ENCODE results near the gene SGMS2. TPM values are rescaled to one million over a fixed set of nuclear protein-coding genes. Genes with fewer than 3 reads are reported as not detected.
A peak's percentile ranks its signal among the peaks of the same experiment; 100 is the strongest.

Gene SGMS2
- polyA plus RNA-seq, 1 experiment = 22.6 TPM

- CTCF ChIA-PET = interaction anchor here (1.3 kb wide), 1 partner anchor 9 kb away, joined by 3 read pairs; no protein-coding TSS in a partner anchor
- TF ChIP-seq, protein P1, sequence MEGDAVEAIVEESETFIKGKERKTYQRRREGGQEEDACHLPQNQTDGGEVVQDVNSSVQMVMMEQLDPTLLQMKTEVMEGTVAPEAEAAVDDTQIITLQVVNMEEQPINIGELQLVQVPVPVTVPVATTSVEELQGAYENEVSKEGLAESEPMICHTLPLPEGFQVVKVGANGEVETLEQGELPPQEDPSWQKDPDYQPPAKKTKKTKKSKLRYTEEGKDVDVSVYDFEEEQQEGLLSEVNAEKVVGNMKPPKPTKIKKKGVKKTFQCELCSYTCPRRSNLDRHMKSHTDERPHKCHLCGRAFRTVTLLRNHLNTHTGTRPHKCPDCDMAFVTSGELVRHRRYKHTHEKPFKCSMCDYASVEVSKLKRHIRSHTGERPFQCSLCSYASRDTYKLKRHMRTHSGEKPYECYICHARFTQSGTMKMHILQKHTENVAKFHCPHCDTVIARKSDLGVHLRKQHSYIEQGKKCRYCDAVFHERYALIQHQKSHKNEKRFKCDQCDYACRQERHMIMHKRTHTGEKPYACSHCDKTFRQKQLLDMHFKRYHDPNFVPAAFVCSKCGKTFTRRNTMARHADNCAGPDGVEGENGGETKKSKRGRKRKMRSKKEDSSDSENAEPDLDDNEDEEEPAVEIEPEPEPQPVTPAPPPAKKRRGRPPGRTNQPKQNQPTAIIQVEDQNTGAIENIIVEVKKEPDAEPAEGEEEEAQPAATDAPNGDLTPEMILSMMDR (IDR thresholded peaks at IDR 0.05; ENCODE audit: insufficient read depth, low read depth, low read length) = no peak
Observed at GRCh38 chr4:107906458-107907100, 81.8 kb downstream of the SGMS2 start.

DNA sequence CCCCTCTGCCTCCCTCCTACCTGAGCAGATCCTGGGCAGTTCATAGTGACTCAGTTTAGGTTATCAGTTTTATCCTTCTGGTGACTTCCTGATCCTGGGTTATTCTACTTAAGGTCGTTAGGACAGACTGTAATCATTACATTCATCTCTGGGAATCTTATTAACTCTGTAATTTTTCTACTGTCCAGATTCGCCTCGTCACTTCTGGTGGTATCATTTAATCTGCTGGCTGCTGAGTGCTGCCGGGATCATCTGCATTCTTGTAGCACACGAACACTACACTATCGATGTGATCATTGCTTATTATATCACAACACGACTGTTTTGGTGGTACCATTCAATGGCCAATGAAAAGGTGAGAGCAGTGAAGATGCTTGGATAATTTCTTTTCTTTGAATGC is 83.6 kb downstream of the SGMS2 start:
- ChIA-PET CTCF (interaction anchor here (0.8 to 1.5 kb wide), 3 partner anchors 150 to 152 kb away, joined by 4 to 5 read pairs (median 4); no protein-coding TSS in a partner anchor), POLR2A (no interaction called here)
- no peaks in the 10 kb centered on the region for H3K36me3 ChIP-seq (ENCODE audit: control insufficient read depth, insufficient read depth, low read length)
- no peak overlapping the region for H3K4me3 ChIP-seq (ENCODE audit: low read depth, low read length)
- H3K27me3 ChIP-seq (ENCODE audit: control insufficient read depth, insufficient read depth, low read length) = no peaks in the 10 kb centered on the region
- TF ChIP-seq, protein P1 (IDR thresholded peaks at IDR 0.05; ENCODE audit: insufficient read depth, low read depth, low read length) = no peak
- no peak for DNase-seq (ENCODE audit: low read depth)

More at GRCh38 chr4:107906458-107907100, 81.8 kb downstream of the SGMS2 start:
- POLR2A ChIA-PET = no interaction called here
- H3K27me3 ChIP-seq (ENCODE audit: control insufficient read depth, insufficient read depth, low read length) = no peaks in the 10 kb centered on the region
- DNase-seq (ENCODE audit: low read depth) = no peak
- H3K36me3 ChIP-seq (ENCODE audit: control insufficient read depth, insufficient read depth, low read length) = no peaks in the 10 kb centered on the region
- no peak overlapping the region for H3K4me3 ChIP-seq (ENCODE audit: low read depth, low read length)

GRCh38 chr4:107913283-107913899 is 88.7 kb downstream of the SGMS2 start:
- TF ChIP-seq, protein P1 (IDR thresholded peaks at IDR 0.05; ENCODE audit: insufficient read depth, low read depth, low read length) = peak; percentile 60
- H3K27me3 ChIP-seq (ENCODE audit: control insufficient read depth, insufficient read depth, low read length) = no peaks in the 10 kb centered on the region
- DNase-seq (ENCODE audit: low read depth) = peak; percentile 9
- H3K4me3 ChIP-seq (ENCODE audit: low read depth, low read length) = no peak overlapping the region
- ChIA-PET POLR2A (no interaction called here), CTCF (interaction anchor here (0.7 to 3.2 kb wide), 17 partner anchors 11 to 177 kb away, joined by 3 to 34 read pairs (median 3); partner anchors contain the start of gene SGMS2)
- no peaks in the 10 kb centered on the region for H3K36me3 ChIP-seq (ENCODE audit: control insufficient read depth, insufficient read depth, low read length)

DNA sequence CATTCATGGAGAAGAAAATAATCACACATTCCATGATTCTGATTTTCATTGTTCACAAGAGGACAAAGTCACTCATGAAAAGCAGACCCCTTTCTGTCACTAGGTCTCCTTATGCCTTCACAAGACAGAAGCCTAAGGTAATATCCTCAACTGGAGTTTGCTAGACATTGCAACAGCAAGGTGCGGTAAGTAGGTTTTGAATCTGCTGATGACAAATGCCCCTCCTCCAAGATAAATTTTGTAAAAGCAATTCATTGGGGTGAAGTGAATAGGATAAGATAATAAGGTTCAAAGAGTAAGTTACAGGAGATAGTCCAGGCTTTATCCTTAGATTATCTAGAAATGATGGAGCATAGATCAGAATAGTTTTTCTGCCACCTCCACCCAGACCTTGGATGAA is 90.5 kb downstream of the SGMS2 start:
- H3K36me3 ChIP-seq (ENCODE audit: control insufficient read depth, insufficient read depth, low read length) = no peaks in the 10 kb centered on the region
- DNase-seq (ENCODE audit: low read depth) = no peak
- ChIA-PET POLR2A (no interaction called here), CTCF (interaction anchor here (1.7 kb wide), 1 partner anchor 157 kb away, joined by 7 read pairs; no protein-coding TSS in a partner anchor)
- H3K4me3 ChIP-seq (ENCODE audit: low read depth, low read length) = no peak overlapping the region
- no peaks in the 10 kb centered on the region for H3K27me3 ChIP-seq (ENCODE audit: control insufficient read depth, insufficient read depth, low read length)
- TF ChIP-seq, protein P1 (IDR thresholded peaks at IDR 0.05; ENCODE audit: insufficient read depth, low read depth, low read length) = no peak

DNA sequence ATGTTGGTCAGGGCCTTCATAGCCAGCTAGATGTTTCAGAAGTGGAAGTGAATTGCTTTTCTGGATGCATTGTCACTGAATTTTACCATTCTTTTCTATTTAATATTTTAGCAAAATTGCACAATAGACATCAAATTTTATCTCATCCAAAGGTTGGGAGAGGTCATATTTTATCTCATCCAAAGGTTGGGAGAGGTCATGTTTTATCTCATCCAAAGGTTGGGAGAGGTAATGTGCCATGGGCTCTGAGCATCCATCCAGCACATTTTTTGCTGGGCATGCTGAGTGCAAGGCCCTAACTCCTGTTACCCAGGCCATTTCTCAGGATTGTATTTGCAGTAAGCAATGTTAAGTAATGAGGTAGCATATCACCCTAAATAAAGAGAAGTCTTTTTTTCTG is 91.9 kb downstream of the SGMS2 start:
- H3K36me3 ChIP-seq (ENCODE audit: control insufficient read depth, insufficient read depth, low read length) = no peaks in the 10 kb centered on the region
- H3K4me3 ChIP-seq (ENCODE audit: low read depth, low read length) = no peak overlapping the region
- no peaks in the 10 kb centered on the region for H3K27me3 ChIP-seq (ENCODE audit: control insufficient read depth, insufficient read depth, low read length)
- TF ChIP-seq, protein P1 (IDR thresholded peaks at IDR 0.05; ENCODE audit: insufficient read depth, low read depth, low read length) = no peak
- no peak for DNase-seq (ENCODE audit: low read depth)
- CTCF ChIA-PET = interaction anchor here (0.9 to 1.7 kb wide), 2 partner anchors 12 to 159 kb away, joined by 3 to 8 read pairs; no protein-coding TSS in a partner anchor
- POLR2A ChIA-PET = no interaction called here
